ENCODE data around the gene RWDD3.
A peak's percentile ranks its signal among the peaks of the same experiment; 100 is the strongest.

RWDD3 gene, protein sequence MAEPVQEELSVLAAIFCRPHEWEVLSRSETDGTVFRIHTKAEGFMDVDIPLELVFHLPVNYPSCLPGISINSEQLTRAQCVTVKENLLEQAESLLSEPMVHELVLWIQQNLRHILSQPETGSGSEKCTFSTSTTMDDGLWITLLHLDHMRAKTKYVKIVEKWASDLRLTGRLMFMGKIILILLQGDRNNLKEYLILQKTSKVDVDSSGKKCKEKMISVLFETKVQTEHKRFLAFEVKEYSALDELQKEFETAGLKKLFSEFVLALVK

DNA sequence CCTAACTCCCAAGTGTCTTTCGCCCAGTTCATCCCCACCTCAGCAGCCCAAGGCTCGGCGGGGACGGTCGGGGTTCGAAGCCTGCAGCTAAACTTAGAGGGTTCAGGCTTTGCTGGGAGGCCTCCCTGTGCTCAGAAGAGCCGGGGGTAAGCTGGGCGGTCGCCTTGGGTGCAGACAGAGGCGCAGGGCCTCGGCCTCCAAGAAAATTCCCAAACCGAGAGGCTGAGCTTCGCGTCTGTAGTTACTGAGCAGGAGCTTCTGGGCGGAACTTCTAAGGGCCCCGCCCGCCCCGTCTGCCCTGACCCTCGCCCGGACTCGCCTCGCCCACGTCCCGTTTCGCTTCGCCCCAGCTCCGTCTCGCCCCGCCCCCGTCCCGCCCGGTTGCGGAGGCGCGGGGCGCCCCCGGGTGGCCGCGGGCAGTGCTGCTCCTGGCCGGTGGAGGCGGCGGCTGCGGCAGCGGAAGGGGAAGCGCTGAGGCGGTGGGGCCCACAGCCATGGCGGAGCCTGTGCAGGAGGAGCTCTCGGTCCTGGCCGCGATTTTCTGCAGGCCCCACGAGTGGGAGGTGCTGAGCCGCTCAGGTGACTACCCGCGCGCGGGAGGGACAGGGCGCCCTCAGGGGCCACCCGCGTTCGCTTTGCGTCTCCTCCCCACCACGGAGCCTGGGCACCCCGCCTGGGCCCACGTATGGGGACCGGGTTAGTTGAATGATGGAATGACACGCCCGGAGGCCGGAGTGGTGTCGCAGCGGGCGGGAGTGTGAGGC, at the start of gene RWDD3:
RWDD3 (plus strand) TSS at position 474 of the 764 bp plus-strand sequence; CDS start at position 495, 21 bp downstream.
- Histone ChIP-seq H3K4me1 (ENCODE audit: insufficient read depth, low read length) (peaks cover 6% of the 10 kb centered on the region; the same call in 1 of the 2 replicates), H3K36me3 (ENCODE audit: insufficient read depth, low read depth, low read length) (no peaks in the 10 kb centered on the region; the same call in 1 of the 2 replicates), H3K27ac (ENCODE audit: low read length) (no peak within 1 kb of the TSS), H3K9ac (ENCODE audit: low read depth, low read length) (peak within 1 kb of the TSS; percentile 85; the same call in 1 of the 2 replicates), H3K4me3 (ENCODE audit: low read length) (peak within 1 kb of the TSS; percentile 79), H3K9me3 (ENCODE audit: insufficient read depth, low read depth, low read length) (no peaks in the 10 kb centered on the region), H3K27me3 (ENCODE audit: insufficient read depth, low read length) (peaks cover 8% of the 10 kb centered on the region; the same call in 1 of the 2 replicates)

DNA sequence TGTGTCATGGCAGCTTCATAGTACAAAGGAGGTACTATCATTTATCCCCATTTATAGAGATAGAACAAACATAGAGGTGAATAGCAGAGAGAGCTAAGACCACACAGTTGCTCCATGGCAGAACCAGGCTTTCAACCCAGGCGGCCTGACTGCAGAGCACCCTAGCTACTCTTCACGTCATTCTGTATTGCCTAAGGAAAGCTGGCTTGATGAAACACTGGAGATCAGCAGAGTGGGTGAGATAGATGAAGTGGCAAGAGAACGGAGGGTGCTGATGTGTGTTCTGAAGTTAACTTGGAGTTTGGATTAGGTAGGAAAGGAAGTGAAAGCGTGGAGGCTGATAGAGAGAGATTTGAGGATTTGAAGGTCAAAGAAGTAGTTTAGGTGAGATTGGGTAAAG, 47.9 kb upstream of the RWDD3 start:
- Histone ChIP-seq H3K4me3 (ENCODE audit: low read length) (no peak overlapping the region), H3K4me1 (ENCODE audit: insufficient read depth, low read length) (no peaks in the 10 kb centered on the region), H3K9me3 (ENCODE audit: insufficient read depth, low read depth, low read length) (no peaks in the 10 kb centered on the region), H3K9ac (ENCODE audit: low read depth, low read length) (no peak overlapping the region), H3K27me3 (ENCODE audit: insufficient read depth, low read length) (no peaks in the 10 kb centered on the region), H3K27ac (ENCODE audit: low read length) (no peak overlapping the region), H3K36me3 (ENCODE audit: insufficient read depth, low read depth, low read length) (no peaks in the 10 kb centered on the region)

DNA sequence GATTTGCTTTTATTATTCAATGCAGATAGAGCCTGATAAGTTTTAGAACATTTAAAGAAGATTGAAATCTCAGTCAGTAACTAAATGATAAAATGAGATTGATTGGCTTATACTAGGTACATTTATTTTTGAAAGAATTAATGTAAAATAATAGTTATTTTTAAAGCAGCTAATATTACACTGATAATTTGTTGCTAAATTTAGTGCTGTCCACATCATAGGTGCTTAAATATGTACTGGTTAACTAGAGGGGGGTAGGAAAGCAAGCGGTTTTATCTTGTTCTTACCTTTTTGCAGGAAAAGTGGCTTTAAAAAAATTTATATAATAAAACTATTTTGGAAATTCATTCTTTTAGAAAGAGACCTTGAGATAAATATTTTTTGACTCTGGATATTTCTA, 40.4 kb upstream of the RWDD3 start:
- Histone ChIP-seq H3K4me3 (ENCODE audit: low read length) (no peak overlapping the region), H3K4me1 (ENCODE audit: insufficient read depth, low read length) (peaks cover 2% of the 10 kb centered on the region; the same call in 1 of the 2 replicates), H3K27ac (ENCODE audit: low read length) (no peak overlapping the region), H3K27me3 (ENCODE audit: insufficient read depth, low read length) (no peaks in the 10 kb centered on the region), H3K9ac (ENCODE audit: low read depth, low read length) (no peak overlapping the region), H3K36me3 (ENCODE audit: insufficient read depth, low read depth, low read length) (no peaks in the 10 kb centered on the region), H3K9me3 (ENCODE audit: insufficient read depth, low read depth, low read length) (no peaks in the 10 kb centered on the region)

DNA sequence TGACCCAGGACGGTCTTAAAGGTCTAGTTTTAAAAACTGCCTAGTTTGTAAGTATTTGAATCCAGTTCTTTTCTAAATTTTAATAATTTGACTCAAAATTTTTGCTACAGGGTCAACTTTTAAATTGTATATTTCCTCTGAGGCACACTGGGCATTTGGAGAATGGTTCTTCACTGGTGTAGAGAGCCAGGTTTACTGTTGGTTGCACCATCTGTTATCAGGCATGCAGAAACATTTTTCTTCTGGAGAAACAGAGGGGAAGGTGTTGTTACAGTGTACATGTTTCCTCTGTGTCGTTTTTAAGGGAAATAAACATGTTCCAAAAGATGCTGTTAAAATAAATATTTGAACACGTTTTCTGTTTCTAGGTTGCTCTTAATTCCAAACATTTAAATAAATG, 39.0 kb upstream of the RWDD3 start:
- Histone ChIP-seq H3K36me3 (ENCODE audit: insufficient read depth, low read depth, low read length) (no peaks in the 10 kb centered on the region), H3K4me3 (ENCODE audit: low read length) (no peak overlapping the region), H3K9me3 (ENCODE audit: insufficient read depth, low read depth, low read length) (no peaks in the 10 kb centered on the region), H3K27me3 (ENCODE audit: insufficient read depth, low read length) (no peaks in the 10 kb centered on the region), H3K4me1 (ENCODE audit: insufficient read depth, low read length) (peaks cover 2% of the 10 kb centered on the region; the same call in 1 of the 2 replicates), H3K27ac (ENCODE audit: low read length) (no peak overlapping the region), H3K9ac (ENCODE audit: low read depth, low read length) (no peak overlapping the region)

DNA sequence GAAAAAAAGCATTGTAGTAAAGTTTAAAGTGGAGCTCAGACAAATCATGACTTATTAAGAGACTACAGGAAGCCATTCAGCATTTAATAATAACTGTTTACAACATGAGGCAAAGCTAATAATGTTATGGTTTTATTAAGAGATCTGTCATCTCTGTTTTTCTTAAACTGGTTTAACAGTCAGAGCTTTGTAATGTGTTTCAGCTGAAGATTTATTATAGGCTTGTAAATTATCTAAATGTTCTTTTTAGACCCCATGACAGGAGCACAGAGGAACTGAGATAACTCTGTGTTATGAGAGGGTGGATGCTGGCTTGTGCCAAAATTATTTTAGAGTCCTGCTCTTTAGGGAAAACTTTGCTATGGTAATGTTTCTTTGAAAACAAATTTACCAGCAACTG, 38.0 kb upstream of the RWDD3 start:
- H3K4me1 ChIP-seq (ENCODE audit: insufficient read depth, low read length) = peaks cover 2% of the 10 kb centered on the region; the same call in 1 of the 2 replicates
- no peak overlapping the region for H3K27ac ChIP-seq (ENCODE audit: low read length)
- H3K9me3 ChIP-seq (ENCODE audit: insufficient read depth, low read depth, low read length) = no peaks in the 10 kb centered on the region
- H3K27me3 ChIP-seq (ENCODE audit: insufficient read depth, low read length) = no peaks in the 10 kb centered on the region
- H3K9ac ChIP-seq (ENCODE audit: low read depth, low read length) = no peak overlapping the region
- no peaks in the 10 kb centered on the region for H3K36me3 ChIP-seq (ENCODE audit: insufficient read depth, low read depth, low read length)
- H3K4me3 ChIP-seq (ENCODE audit: low read length) = no peak overlapping the region

DNA sequence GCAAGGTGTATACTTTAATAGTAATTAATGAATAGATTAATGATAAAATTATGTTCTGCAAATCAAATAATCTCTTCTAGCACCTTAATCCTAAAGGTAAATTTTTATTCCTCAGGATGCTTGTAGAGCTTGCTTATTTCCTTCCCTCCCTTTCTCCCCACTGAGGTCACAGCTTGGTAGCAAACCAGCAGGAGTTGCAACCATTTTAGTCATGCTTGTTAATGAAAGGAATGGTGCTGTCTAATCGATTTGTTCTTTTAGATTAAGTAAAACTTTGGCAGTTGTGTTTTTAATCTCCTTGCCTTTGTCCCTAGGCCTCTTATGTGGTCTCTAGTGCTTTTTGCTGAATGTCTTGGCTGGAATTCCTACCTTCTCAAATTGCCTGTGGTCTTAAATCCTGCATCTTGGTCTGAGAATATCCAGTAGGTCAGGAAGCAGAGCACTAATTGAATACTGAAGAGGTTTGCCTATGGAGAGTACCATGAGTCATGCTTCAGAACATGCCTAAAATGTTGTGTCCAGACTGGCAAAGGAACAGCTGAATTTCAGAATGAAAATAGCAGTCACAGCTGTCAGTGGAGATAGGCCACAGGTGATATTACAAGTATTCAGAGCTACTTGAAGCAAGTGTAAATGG, 36.3 kb upstream of the RWDD3 start:
- H3K27ac ChIP-seq (ENCODE audit: low read length) = no peak overlapping the region
- no peak overlapping the region for H3K9ac ChIP-seq (ENCODE audit: low read depth, low read length)
- no peaks in the 10 kb centered on the region for H3K9me3 ChIP-seq (ENCODE audit: insufficient read depth, low read depth, low read length)
- peaks cover 2% of the 10 kb centered on the region; the same call in 1 of the 2 replicates for H3K4me1 ChIP-seq (ENCODE audit: insufficient read depth, low read length)
- H3K36me3 ChIP-seq (ENCODE audit: insufficient read depth, low read depth, low read length) = no peaks in the 10 kb centered on the region
- H3K27me3 ChIP-seq (ENCODE audit: insufficient read depth, low read length) = no peaks in the 10 kb centered on the region
- H3K4me3 ChIP-seq (ENCODE audit: low read length) = no peak overlapping the region

DNA sequence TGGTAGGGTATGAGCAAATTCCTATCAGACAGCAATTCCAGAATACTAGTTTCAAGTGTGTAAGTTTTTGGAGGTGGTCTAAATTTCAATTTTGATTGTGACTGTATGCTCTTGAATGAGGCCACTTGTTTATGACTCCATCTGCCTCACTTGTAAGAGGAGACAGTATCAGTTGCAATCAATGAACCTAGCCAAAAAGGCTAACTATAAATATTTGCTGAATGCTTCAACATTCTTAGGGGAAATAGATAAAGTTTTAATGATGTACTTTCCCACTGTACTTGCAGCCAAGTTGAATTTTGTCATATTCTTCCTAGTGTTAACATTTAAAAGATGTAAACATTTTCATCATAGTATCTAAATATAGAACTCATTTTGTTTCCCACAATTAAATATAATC, 32.1 kb upstream of the RWDD3 start:
- no peak overlapping the region for H3K4me3 ChIP-seq (ENCODE audit: low read length)
- no peaks in the 10 kb centered on the region for H3K9me3 ChIP-seq (ENCODE audit: insufficient read depth, low read depth, low read length)
- peaks cover 2% of the 10 kb centered on the region; the same call in 1 of the 2 replicates for H3K4me1 ChIP-seq (ENCODE audit: insufficient read depth, low read length)
- H3K9ac ChIP-seq (ENCODE audit: low read depth, low read length) = no peak overlapping the region
- no peaks in the 10 kb centered on the region for H3K36me3 ChIP-seq (ENCODE audit: insufficient read depth, low read depth, low read length)
- H3K27ac ChIP-seq (ENCODE audit: low read length) = no peak overlapping the region
- H3K27me3 ChIP-seq (ENCODE audit: insufficient read depth, low read length) = no peaks in the 10 kb centered on the region

DNA sequence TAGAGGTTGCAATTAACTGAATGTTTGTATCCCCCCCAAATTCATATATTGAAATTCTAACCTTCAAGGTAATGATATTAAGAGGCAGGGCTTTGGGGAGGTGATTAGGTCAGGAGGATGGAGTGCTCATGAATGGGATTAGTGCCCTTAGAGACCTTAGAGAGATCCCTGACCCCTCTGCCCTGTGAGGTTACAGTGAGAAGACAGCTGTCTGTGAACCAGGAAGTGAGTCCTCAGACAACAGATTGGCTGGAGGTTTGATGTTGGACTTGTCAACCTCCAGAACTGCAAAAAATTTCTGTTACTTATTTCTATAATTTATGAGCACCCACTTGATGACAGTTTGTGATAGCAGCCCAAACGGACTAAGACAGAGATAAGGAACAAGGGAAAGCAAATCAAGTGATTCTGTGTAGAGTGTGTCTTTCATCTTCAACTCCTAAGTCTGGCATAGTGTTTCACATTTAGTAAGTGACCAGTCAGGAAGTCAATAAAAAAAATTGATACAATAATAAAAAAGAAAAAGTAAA, 30.0 kb upstream of the RWDD3 start:
- Histone ChIP-seq H3K4me1 (ENCODE audit: insufficient read depth, low read length) (no peaks in the 10 kb centered on the region), H3K27ac (ENCODE audit: low read length) (no peak overlapping the region), H3K9ac (ENCODE audit: low read depth, low read length) (no peak overlapping the region), H3K9me3 (ENCODE audit: insufficient read depth, low read depth, low read length) (no peaks in the 10 kb centered on the region), H3K4me3 (ENCODE audit: low read length) (no peak overlapping the region), H3K27me3 (ENCODE audit: insufficient read depth, low read length) (no peaks in the 10 kb centered on the region), H3K36me3 (ENCODE audit: insufficient read depth, low read depth, low read length) (no peaks in the 10 kb centered on the region)

DNA sequence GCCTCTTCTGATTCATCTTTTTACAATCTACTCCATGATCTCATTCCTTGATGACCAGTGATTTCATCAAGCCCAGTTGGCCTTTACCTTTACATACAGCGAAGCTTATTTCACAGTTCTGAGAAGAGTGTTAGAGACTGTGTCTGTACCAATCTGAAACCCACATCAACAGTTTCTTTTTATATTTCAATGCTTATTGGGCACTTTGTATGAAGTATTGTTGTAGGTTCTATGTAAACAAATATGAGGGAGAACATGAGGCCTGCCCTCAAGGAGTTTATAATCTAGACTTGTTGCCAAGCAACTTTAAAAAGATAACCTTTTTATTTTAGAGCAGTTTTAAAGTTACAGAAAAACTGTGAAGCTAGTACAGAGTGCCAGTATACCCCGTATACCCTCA, 27.5 kb upstream of the RWDD3 start:
- no peak overlapping the region for H3K27ac ChIP-seq (ENCODE audit: low read length)
- no peaks in the 10 kb centered on the region for H3K27me3 ChIP-seq (ENCODE audit: insufficient read depth, low read length)
- H3K36me3 ChIP-seq (ENCODE audit: insufficient read depth, low read depth, low read length) = no peaks in the 10 kb centered on the region
- H3K4me3 ChIP-seq (ENCODE audit: low read length) = no peak overlapping the region
- H3K9ac ChIP-seq (ENCODE audit: low read depth, low read length) = no peak overlapping the region
- H3K9me3 ChIP-seq (ENCODE audit: insufficient read depth, low read depth, low read length) = no peaks in the 10 kb centered on the region
- no peaks in the 10 kb centered on the region for H3K4me1 ChIP-seq (ENCODE audit: insufficient read depth, low read length)

DNA sequence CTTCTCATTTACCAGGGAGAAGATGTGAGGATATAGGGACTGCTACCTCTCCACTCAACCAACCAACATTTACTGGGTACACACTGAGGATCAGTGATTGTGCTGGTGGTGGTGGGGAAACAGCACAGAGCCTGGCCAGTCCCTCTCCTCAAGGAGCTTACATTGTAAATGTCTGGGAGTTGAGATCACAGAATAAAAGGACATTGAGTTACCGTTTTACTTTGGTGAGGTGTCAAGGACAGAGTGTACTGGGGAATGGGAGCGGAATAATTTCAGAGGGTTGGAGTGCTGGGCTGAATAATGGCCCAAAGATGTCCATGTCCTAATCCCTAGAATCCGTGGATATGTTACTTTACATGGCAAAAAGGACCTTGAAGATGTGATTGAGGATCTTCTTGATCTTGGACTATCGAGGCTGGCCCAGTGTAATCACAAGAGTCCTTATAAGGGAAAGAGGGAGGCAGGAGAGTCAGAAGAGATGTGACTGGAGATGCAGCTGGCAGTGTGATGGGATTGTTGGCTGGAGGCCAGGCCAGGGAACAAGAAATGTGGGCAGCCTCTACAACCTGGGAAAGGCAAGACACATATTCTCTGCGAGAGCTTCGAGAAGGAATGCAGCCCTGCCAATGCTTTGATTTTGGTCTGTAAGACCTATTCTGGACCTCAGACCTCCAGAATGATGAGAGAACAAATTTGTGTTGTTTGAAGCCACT, 26.6 kb upstream of the RWDD3 start:
- no peaks in the 10 kb centered on the region for H3K9me3 ChIP-seq (ENCODE audit: insufficient read depth, low read depth, low read length)
- no peak overlapping the region for H3K27ac ChIP-seq (ENCODE audit: low read length)
- no peak overlapping the region for H3K4me3 ChIP-seq (ENCODE audit: low read length)
- no peak overlapping the region for H3K9ac ChIP-seq (ENCODE audit: low read depth, low read length)
- no peaks in the 10 kb centered on the region for H3K36me3 ChIP-seq (ENCODE audit: insufficient read depth, low read depth, low read length)
- H3K4me1 ChIP-seq (ENCODE audit: insufficient read depth, low read length) = no peaks in the 10 kb centered on the region
- no peaks in the 10 kb centered on the region for H3K27me3 ChIP-seq (ENCODE audit: insufficient read depth, low read length)

DNA sequence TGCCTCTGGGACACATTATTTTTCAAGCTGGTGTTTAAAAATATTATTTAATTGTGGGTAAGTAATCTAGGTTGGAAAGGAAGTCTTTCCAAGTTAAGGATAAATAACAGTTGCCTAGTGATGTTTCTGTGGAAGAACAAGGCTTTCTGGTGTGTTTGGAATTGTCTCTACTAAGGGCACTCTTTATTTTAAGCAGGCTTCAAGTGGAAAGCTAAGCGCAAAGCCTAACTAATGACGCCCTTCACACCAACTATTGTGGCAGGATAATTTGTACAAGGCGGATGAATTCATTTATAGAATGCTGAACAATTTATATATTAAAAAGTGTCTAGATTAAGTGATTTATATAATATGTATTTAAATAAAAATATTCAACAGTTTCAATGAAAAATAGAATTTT, 25.1 kb upstream of the RWDD3 start:
- H3K9me3 ChIP-seq (ENCODE audit: insufficient read depth, low read depth, low read length) = no peaks in the 10 kb centered on the region
- no peak overlapping the region for H3K27ac ChIP-seq (ENCODE audit: low read length)
- H3K36me3 ChIP-seq (ENCODE audit: insufficient read depth, low read depth, low read length) = no peaks in the 10 kb centered on the region
- H3K9ac ChIP-seq (ENCODE audit: low read depth, low read length) = no peak overlapping the region
- H3K4me3 ChIP-seq (ENCODE audit: low read length) = no peak overlapping the region
- no peaks in the 10 kb centered on the region for H3K27me3 ChIP-seq (ENCODE audit: insufficient read depth, low read length)
- H3K4me1 ChIP-seq (ENCODE audit: insufficient read depth, low read length) = no peaks in the 10 kb centered on the region

Data from iPS-20b (cell line).